Measurements from ENCODE around the gene STX1B. TPM values are rescaled to one million over a fixed set of nuclear protein-coding genes. Genes with fewer than 3 reads are reported as not detected.
A peak's percentile ranks its signal among the peaks of the same experiment; 100 is the strongest.

STX1B gene
- polyA plus RNA-seq, 1 experiment = 1.5 TPM

GRCh38 chr16:30977502-30977901 lies 32.9 kb downstream of the STX1B start:
- POLR2A ChIA-PET = no interaction called here
- TF ChIP-seq, protein P1, sequence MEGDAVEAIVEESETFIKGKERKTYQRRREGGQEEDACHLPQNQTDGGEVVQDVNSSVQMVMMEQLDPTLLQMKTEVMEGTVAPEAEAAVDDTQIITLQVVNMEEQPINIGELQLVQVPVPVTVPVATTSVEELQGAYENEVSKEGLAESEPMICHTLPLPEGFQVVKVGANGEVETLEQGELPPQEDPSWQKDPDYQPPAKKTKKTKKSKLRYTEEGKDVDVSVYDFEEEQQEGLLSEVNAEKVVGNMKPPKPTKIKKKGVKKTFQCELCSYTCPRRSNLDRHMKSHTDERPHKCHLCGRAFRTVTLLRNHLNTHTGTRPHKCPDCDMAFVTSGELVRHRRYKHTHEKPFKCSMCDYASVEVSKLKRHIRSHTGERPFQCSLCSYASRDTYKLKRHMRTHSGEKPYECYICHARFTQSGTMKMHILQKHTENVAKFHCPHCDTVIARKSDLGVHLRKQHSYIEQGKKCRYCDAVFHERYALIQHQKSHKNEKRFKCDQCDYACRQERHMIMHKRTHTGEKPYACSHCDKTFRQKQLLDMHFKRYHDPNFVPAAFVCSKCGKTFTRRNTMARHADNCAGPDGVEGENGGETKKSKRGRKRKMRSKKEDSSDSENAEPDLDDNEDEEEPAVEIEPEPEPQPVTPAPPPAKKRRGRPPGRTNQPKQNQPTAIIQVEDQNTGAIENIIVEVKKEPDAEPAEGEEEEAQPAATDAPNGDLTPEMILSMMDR (IDR thresholded peaks at IDR 0.05; ENCODE audit: insufficient read depth, low read depth, low read length) = peak; percentile 38; the same call in 1 of the 2 replicates
- CTCF ChIA-PET = interaction anchor here (0.8 to 1.7 kb wide), 5 partner anchors 8 to 136 kb away, joined by 3 to 4 read pairs (median 3); partner anchors contain the start of gene VKORC1
- DNase-seq (ENCODE audit: low read depth) = no peak
- Histone ChIP-seq H3K36me3 (ENCODE audit: control insufficient read depth, insufficient read depth, low read length) (peaks cover 46% of the 10 kb centered on the region), H3K4me3 (ENCODE audit: low read depth, low read length) (no peak overlapping the region), H3K27me3 (ENCODE audit: control insufficient read depth, insufficient read depth, low read length) (no peaks in the 10 kb centered on the region)

- CTCF ChIA-PET = interaction anchor here (1.0 to 1.7 kb wide), 2 partner anchors 9 to 22 kb away, joined by 3 to 4 read pairs; no protein-coding TSS in a partner anchor
Measured at GRCh38 chr16:30976486-30976885, 34.0 kb downstream of the STX1B start.

DNA sequence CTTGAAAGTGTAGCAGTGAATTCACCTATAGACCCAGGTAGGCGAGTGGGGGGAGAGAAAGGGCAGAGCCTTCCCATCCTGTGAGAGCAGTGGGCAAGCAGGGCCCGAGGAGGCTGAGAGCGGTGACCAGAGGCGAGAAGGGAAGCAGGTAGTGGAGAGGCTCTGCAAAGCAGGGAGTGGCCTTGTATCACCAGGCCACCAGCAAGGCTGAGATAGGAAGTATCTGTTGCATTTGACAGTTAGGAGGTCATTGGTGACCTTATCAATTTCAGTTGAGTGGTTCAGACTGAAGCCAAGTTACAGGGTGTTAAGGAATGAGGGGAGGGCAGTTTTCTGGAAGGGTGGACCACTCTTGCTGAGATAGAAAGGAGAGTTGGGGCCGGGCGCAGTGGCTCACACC lies 36.1 kb downstream of the STX1B start:
- TF ChIP-seq, protein P1 (IDR thresholded peaks at IDR 0.05; ENCODE audit: insufficient read depth, low read depth, low read length) = no peak
- CTCF ChIA-PET = no interaction called here
- no peaks in the 10 kb centered on the region for H3K27me3 ChIP-seq (ENCODE audit: control insufficient read depth, insufficient read depth, low read length)

More at GRCh38 chr16:30976486-30976885, 34.0 kb downstream of the STX1B start:
- no peak overlapping the region for H3K4me3 ChIP-seq (ENCODE audit: low read depth, low read length)
- POLR2A ChIA-PET = no interaction called here
- peaks cover 48% of the 10 kb centered on the region for H3K36me3 ChIP-seq (ENCODE audit: control insufficient read depth, insufficient read depth, low read length)
- DNase-seq (ENCODE audit: low read depth) = no peak
- TF ChIP-seq, protein P1 (IDR thresholded peaks at IDR 0.05; ENCODE audit: insufficient read depth, low read depth, low read length) = no peak
- H3K27me3 ChIP-seq (ENCODE audit: control insufficient read depth, insufficient read depth, low read length) = no peaks in the 10 kb centered on the region

DNA sequence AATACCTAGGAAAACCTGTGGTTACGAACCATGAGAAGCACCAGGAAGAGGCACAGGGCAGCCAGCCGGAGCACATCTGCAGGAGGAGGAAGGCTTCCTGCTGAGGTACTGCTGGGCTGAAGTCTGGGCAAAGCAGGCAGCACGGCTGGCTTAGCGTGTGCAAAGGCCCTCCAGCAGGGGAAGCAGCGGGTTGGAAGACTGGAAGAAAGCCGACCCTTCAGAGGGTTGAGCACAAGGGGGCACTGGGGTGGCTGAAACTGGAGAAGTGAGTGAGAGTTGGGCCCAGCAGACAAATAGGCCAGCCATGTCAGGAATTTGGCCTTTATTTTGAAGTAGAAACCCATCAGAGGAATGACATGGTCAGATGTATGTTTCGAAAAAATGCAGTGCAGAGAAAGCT lies 37.6 kb downstream of the STX1B start:
- peaks cover 46% of the 10 kb centered on the region for H3K36me3 ChIP-seq (ENCODE audit: control insufficient read depth, insufficient read depth, low read length)
- ChIA-PET CTCF (interaction anchor here (0.9 to 1.2 kb wide), 2 partner anchors 19 to 130 kb away, joined by 3 to 4 read pairs; no protein-coding TSS in a partner anchor), POLR2A (no interaction called here)
- H3K4me3 ChIP-seq (ENCODE audit: low read depth, low read length) = no peak overlapping the region
- no peaks in the 10 kb centered on the region for H3K27me3 ChIP-seq (ENCODE audit: control insufficient read depth, insufficient read depth, low read length)
- no peak for DNase-seq (ENCODE audit: low read depth)
- TF ChIP-seq, protein P1 (IDR thresholded peaks at IDR 0.05; ENCODE audit: insufficient read depth, low read depth, low read length) = no peak

More for the DNA sequence above, 36.1 kb downstream of the STX1B start:
- Histone ChIP-seq H3K36me3 (ENCODE audit: control insufficient read depth, insufficient read depth, low read length) (peaks cover 48% of the 10 kb centered on the region), H3K4me3 (ENCODE audit: low read depth, low read length) (no peak overlapping the region)
- DNase-seq (ENCODE audit: low read depth) = no peak
- POLR2A ChIA-PET = no interaction called here

GRCh38 chr16:30971298-30971697 lies 39.1 kb downstream of the STX1B start:
- ChIA-PET POLR2A (no interaction called here), CTCF (interaction anchor here (1.2 to 1.3 kb wide), 2 partner anchors 14 to 132 kb away, joined by 3 to 4 read pairs; partner anchors contain the start of gene HSD3B7)
- Histone ChIP-seq H3K4me3 (ENCODE audit: low read depth, low read length) (no peak overlapping the region), H3K27me3 (ENCODE audit: control insufficient read depth, insufficient read depth, low read length) (no peaks in the 10 kb centered on the region), H3K36me3 (ENCODE audit: control insufficient read depth, insufficient read depth, low read length) (peaks cover 45% of the 10 kb centered on the region)
- TF ChIP-seq, protein P1 (IDR thresholded peaks at IDR 0.05; ENCODE audit: insufficient read depth, low read depth, low read length) = no peak
- no peak for DNase-seq (ENCODE audit: low read depth)
